ENCODE measurements around the gene ADK. TPM values are rescaled to one million over a fixed set of nuclear protein-coding genes. Genes with fewer than 3 reads are reported as not detected.

ADK gene
- total RNA-seq, 1 donor from 2014 or later, result 53.0 TPM

DNA sequence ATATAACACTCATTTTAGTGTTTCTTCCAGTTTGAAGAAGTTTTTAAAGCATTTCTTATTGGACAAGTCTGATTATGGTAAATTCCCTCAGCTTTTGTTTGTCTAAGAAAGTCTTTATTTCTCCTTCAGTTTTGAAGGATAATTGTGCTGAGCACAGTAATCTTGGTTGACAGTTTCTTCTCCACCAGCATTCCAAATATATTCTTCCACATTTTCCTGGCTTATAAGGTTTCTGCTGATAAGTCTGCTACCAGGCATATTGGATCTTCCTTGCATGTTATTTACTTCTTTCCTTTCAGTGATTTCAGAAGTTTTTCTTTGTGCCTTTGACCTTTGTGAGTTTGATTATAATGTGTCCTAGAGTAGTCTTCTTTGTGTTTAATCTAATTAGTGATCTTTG lies 210.7 kb downstream of the ADK start:
- H3K9me3 ChIP-seq, result peaks cover 20% of the 10 kb centered on the region
- no peak for DNase-seq
- TF ChIP-seq, protein P1, sequence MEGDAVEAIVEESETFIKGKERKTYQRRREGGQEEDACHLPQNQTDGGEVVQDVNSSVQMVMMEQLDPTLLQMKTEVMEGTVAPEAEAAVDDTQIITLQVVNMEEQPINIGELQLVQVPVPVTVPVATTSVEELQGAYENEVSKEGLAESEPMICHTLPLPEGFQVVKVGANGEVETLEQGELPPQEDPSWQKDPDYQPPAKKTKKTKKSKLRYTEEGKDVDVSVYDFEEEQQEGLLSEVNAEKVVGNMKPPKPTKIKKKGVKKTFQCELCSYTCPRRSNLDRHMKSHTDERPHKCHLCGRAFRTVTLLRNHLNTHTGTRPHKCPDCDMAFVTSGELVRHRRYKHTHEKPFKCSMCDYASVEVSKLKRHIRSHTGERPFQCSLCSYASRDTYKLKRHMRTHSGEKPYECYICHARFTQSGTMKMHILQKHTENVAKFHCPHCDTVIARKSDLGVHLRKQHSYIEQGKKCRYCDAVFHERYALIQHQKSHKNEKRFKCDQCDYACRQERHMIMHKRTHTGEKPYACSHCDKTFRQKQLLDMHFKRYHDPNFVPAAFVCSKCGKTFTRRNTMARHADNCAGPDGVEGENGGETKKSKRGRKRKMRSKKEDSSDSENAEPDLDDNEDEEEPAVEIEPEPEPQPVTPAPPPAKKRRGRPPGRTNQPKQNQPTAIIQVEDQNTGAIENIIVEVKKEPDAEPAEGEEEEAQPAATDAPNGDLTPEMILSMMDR (IDR thresholded peaks at IDR 0.05), result no peak
- H3K4me3 ChIP-seq, result no peak overlapping the region
- no peaks in the 10 kb centered on the region for H3K36me3 ChIP-seq
- no peaks in the 10 kb centered on the region for H3K4me1 ChIP-seq
- H3K27ac ChIP-seq, result no peak overlapping the region
- no peak for ATAC-seq
- H3K27me3 ChIP-seq, result no peaks in the 10 kb centered on the region
- intact Hi-C loops (cut with DNase I), result no loop called here

DNA sequence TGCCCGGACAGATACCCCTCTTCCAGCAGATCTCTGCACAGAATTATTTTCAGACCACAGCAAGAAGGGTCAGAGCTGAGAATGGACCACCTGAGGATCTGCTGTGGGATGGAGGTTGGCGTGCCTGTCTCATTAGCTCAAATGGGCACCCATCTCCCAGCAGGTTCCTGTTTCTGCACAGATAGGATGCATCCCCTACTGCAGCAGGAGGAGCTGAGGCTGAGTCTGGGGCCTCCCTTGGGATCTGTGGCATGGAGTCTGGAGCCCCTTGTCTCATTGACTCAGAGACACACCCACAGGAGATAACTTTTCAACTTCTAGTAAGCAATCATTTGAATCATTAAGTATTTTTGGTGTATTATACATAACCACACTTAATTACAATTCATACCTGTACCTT lies 212.7 kb downstream of the ADK start:
- H3K27me3 ChIP-seq, result no peaks in the 10 kb centered on the region
- intact Hi-C loops (cut with DNase I), result no loop called here
- H3K4me3 ChIP-seq, result no peak overlapping the region
- H3K36me3 ChIP-seq, result no peaks in the 10 kb centered on the region
- TF ChIP-seq, protein P1 (IDR thresholded peaks at IDR 0.05), result no peak
- no peaks in the 10 kb centered on the region for H3K4me1 ChIP-seq
- ATAC-seq (no peak), DNase-seq (no peak)
- no peak overlapping the region for H3K27ac ChIP-seq
- peaks cover 20% of the 10 kb centered on the region for H3K9me3 ChIP-seq

DNA sequence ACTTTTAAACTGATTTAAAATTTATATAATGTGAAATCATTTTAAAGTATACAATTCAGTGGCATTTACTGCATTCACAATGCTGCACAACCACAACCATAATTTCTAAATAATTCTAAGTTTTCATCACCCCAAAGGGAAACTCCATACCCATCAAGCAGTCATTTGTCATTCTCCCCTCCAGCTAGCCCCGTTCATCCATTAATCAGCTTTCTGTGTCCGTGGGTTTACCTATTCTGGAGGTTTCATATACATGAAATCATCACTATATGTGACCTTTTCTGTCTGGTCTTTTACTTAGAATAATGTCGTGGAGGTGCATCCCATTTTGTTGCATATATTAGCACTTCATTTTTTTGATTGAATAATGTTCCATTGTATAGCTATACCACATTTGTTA lies 214.1 kb downstream of the ADK start:
- H3K9me3 ChIP-seq, result peaks cover 11% of the 10 kb centered on the region
- TF ChIP-seq, protein P1 (IDR thresholded peaks at IDR 0.05), result no peak

DNA sequence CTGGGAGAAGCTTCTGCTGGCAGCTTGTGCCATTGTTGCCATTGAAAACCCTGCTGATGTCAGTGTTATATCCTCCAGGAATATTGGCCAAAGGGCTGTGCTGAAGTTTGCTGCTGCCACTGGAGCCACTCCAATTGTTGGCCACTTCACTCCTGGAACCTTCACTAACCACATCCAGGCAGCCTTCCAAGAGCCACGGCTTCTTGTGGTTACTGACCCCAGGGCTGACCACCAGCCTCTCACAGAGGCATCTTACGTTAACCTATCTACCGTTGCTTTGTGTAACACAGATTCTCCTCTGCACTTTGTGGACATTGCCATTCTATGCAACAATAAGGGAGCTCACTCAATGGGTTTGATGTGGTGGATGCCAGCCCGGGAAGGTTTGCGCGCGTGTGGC lies 220.7 kb downstream of the ADK start:
- TF ChIP-seq, protein P1 (IDR thresholded peaks at IDR 0.05), result no peak
- ATAC-seq, result no peak
- Histone ChIP-seq H3K36me3 (no peaks in the 10 kb centered on the region), H3K27me3 (no peaks in the 10 kb centered on the region), H3K9me3 (no peaks in the 10 kb centered on the region), H3K27ac (no peak overlapping the region), H3K4me1 (no peaks in the 10 kb centered on the region), H3K4me3 (no peak overlapping the region)
- intact Hi-C loops (cut with DNase I), result no loop called here
- DNase-seq, result no peak

More for the DNA sequence above, 214.1 kb downstream of the ADK start:
- Histone ChIP-seq H3K27ac (no peak overlapping the region), H3K36me3 (no peaks in the 10 kb centered on the region), H3K27me3 (no peaks in the 10 kb centered on the region), H3K4me1 (no peaks in the 10 kb centered on the region), H3K4me3 (no peak overlapping the region)
- ATAC-seq (no peak), DNase-seq (no peak)
- intact Hi-C loops (cut with DNase I), result no loop called here

DNA sequence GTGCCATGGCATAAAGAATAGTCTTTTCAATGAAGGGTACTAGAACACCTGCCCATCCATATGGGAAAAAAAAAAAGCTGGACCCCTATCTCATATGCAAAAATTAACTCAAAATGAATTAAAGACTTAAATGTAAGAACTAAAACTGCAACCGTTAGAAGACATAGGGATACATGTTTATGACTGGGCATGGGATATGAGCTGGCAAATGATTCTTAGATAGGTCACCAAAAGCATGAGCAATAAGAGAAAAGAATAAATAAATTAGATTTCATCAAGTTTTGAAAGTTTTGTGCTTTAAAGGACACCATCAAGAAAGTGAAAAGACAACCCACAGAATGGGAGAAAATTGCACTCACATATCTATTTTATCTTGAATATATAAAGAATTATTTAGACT lies 222.0 kb downstream of the ADK start:
- H3K36me3 ChIP-seq, result no peaks in the 10 kb centered on the region
- intact Hi-C loops (cut with DNase I), result no loop called here
- ATAC-seq, result no peak
- no peaks in the 10 kb centered on the region for H3K9me3 ChIP-seq
- H3K4me3 ChIP-seq, result no peak overlapping the region
- no peak overlapping the region for H3K27ac ChIP-seq
- no peaks in the 10 kb centered on the region for H3K4me1 ChIP-seq
- no peaks in the 10 kb centered on the region for H3K27me3 ChIP-seq
- TF ChIP-seq, protein P1 (IDR thresholded peaks at IDR 0.05), result no peak
- no peak for DNase-seq

DNA sequence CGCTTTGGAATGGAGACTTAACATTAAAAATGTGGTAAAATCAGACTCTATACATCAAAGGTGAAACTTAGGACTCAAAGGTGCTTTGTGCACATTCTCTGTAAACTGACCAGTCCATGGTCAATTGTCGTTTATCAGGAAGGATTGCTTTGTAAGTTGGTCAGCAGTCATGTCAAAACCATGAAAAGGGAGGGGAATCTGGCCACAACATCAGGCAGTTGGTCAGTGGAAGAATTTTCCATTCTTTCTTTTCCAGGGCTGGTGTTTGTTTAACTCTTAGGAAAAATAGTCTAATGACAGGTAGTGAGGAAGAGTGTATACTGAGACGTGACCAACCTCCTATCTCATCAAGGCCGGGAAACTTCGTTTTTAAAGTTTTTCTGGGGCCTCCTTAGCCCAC lies 226.5 kb downstream of the ADK start:
- no peaks in the 10 kb centered on the region for H3K9me3 ChIP-seq
- ATAC-seq (no peak), DNase-seq (no peak)
- TF ChIP-seq, protein P1 (IDR thresholded peaks at IDR 0.05), result no peak
- H3K4me3 ChIP-seq, result no peak overlapping the region
- intact Hi-C loops (cut with DNase I), result no loop called here
- H3K4me1 ChIP-seq, result no peaks in the 10 kb centered on the region
- H3K27me3 ChIP-seq, result no peaks in the 10 kb centered on the region
- H3K36me3 ChIP-seq, result no peaks in the 10 kb centered on the region
- H3K27ac ChIP-seq, result no peak overlapping the region

Data from upper lobe of right lung (tissue), 1 donor.